Mesenchymal stem cell (in vitro differentiated cells and primary cell): ENCODE measurements around the gene UNC13A.
A peak's percentile ranks its signal among the peaks of the same experiment; 100 is the strongest.
"Not testable (repeated sequence)": the region's sequence is repeated elsewhere in the genome, so short reads cannot be mapped to it uniquely, and the experiment has no call there.

ENCODE experiments used
- DNase-seq: peaks from one replicate; pipeline ENCODE4 v3.0.0-alpha.2; 2013
- H2AFZ ChIP-seq: one replicate; pipeline ENCODE4 v1.6.1; 2013; ENCODE audit warnings: low read depth, mild to moderate bottlenecking, control low read depth, inconsistent platforms, low read length, moderate library complexity
- H2AK5ac ChIP-seq: 2 replicates; pipeline ENCODE4 v1.6.1; 2013; ENCODE audit warnings: low read length, moderate library complexity, mild to moderate bottlenecking, inconsistent platforms; ENCODE audit not compliant: severe bottlenecking
- H2BK120ac ChIP-seq: one replicate; pipeline ENCODE4 v1.6.1; 2013; ENCODE audit warnings: low read depth, mild to moderate bottlenecking, inconsistent platforms, low read length, moderate library complexity
- H2BK12ac ChIP-seq, 2 experiments: one replicate each; pipeline ENCODE4 v1.6.1; 2013; ENCODE audit warnings: inconsistent platforms in 2 of 2, low read length in 2 of 2, mild to moderate bottlenecking in 2 of 2, moderate library complexity in 2 of 2, control low read depth in 1 of 2
- H2BK15ac ChIP-seq: one replicate; pipeline ENCODE4 v1.6.1; 2013; ENCODE audit warnings: mild to moderate bottlenecking, low read depth, inconsistent platforms; ENCODE audit not compliant: poor library complexity, severe bottlenecking
- H2BK5ac ChIP-seq: 2 replicates; pipeline ENCODE4 v1.6.1; 2013; ENCODE audit warnings: low read depth, mild to moderate bottlenecking, low read length, control low read depth, inconsistent platforms; ENCODE audit not compliant: poor library complexity, severe bottlenecking
- H3K14ac ChIP-seq, 2 experiments: one replicate each; pipeline ENCODE4 v1.6.1; 2013; ENCODE audit warnings: inconsistent platforms in 2 of 2, low read length in 2 of 2, control low read depth in 1 of 2, mild to moderate bottlenecking in 1 of 2, moderate library complexity in 1 of 2
- H3K18ac ChIP-seq, 2 experiments: one replicate each; pipeline ENCODE4 v1.6.1; 2013; ENCODE audit warnings: inconsistent platforms in 2 of 2, low read length in 2 of 2, control low read depth in 1 of 2, low read depth in 1 of 2, mild to moderate bottlenecking in 1 of 2
- H3K23ac ChIP-seq, 2 experiments: one replicate each; pipeline ENCODE4 v1.6.1; 2013; ENCODE audit warnings: inconsistent platforms in 2 of 2, low read length in 2 of 2, mild to moderate bottlenecking in 2 of 2, moderate library complexity in 2 of 2, control low read depth in 1 of 2
- H3K27ac ChIP-seq: 2 replicates; pipeline ENCODE4 v1.5.1; 2013; ENCODE audit warnings: mild to moderate bottlenecking, moderate library complexity, low read length, control low read depth, inconsistent platforms; ENCODE audit not compliant: poor library complexity, severe bottlenecking
- H3K27me3 ChIP-seq, 2 experiments: 2 replicates each; pipeline versions ENCODE4 v1.6.1 to v1.7.0; 2013; ENCODE audit warnings: low read length in 2 of 2, mild to moderate bottlenecking in 2 of 2, moderate library complexity in 2 of 2, control low read depth in 1 of 2, inconsistent platforms in 1 of 2; ENCODE audit not compliant: control insufficient read depth in 1 of 2, insufficient read depth in 1 of 2
- H3K36me3 ChIP-seq, 2 experiments: 2 replicates each; pipeline versions ENCODE4 v1.6.1 to v1.7.0; 2013; ENCODE audit warnings: low read length in 2 of 2, control low read depth in 1 of 2, inconsistent platforms in 1 of 2, low read depth in 1 of 2, mild to moderate bottlenecking in 1 of 2; ENCODE audit not compliant: insufficient read depth in 2 of 2, control insufficient read depth in 1 of 2
- H3K4ac ChIP-seq, 2 experiments: one replicate each; pipeline ENCODE4 v1.6.1; 2013; ENCODE audit warnings: inconsistent platforms in 2 of 2, low read length in 2 of 2, mild to moderate bottlenecking in 2 of 2, moderate library complexity in 2 of 2, control low read depth in 1 of 2, low read depth in 1 of 2
- H3K4me1 ChIP-seq: 2 replicates; pipeline ENCODE4 v1.6.1; 2013; ENCODE audit warnings: low read depth, low read length, control low read depth; ENCODE audit not compliant: control insufficient read depth, insufficient read depth
- H3K4me2 ChIP-seq: 2 replicates; pipeline ENCODE4 v1.6.1; 2013; ENCODE audit warnings: low read length, mild to moderate bottlenecking, inconsistent platforms; ENCODE audit not compliant: poor library complexity, severe bottlenecking
- H3K4me3 ChIP-seq, 2 experiments: 2 replicates each; pipeline versions ENCODE4 v1.5.1 to v1.7.0; 2013; ENCODE audit warnings: low read length in 2 of 2, mild to moderate bottlenecking in 2 of 2, control low read depth in 1 of 2, low read depth in 1 of 2; ENCODE audit not compliant: insufficient read depth in 1 of 2
- H3K79me1 ChIP-seq: replicated peaks from 2 replicates; pipeline ENCODE4 v1.6.1; 2013; ENCODE audit warnings: mild to moderate bottlenecking, control low read depth, low read length, inconsistent platforms; ENCODE audit not compliant: poor library complexity, severe bottlenecking
- H3K9ac ChIP-seq: 2 replicates; pipeline ENCODE4 v1.7.0; 2013; ENCODE audit warnings: mild to moderate bottlenecking, low read length, moderate library complexity
- H3K9me3 ChIP-seq: 2 replicates; pipeline ENCODE4 v1.7.0; 2013; ENCODE audit warnings: mild to moderate bottlenecking, low read length; ENCODE audit not compliant: control insufficient read depth
- H4K8ac ChIP-seq: one replicate; pipeline ENCODE4 v1.6.1; 2013; ENCODE audit warnings: inconsistent platforms, mild to moderate bottlenecking, low read length, moderate library complexity
- H4K91ac ChIP-seq: one replicate; pipeline ENCODE4 v1.6.1; 2013; ENCODE audit warnings: mild to moderate bottlenecking, low read length, inconsistent platforms
- WGBS: methylation state at CpG from one replicate; pipeline ENCODE4 v1.1.7; 2013; ENCODE audit warnings: mixed read lengths; 5-methylcytosine and 5-hydroxymethylcytosine counted together

The UNC13A gene

GRCh38 chr19:17570291-17570690, 117.9 kb downstream of the UNC13A start:
- H2AK5ac ChIP-seq, DNase-seq, H3K4ac ChIP-seq, H2BK15ac ChIP-seq, H3K23ac ChIP-seq, H4K8ac ChIP-seq, H3K9ac ChIP-seq, H2AFZ ChIP-seq, H3K18ac ChIP-seq, H2BK120ac ChIP-seq, H3K27me3 ChIP-seq, H3K4me1 ChIP-seq, H3K9me3 ChIP-seq, H3K27ac ChIP-seq, H4K91ac ChIP-seq, H2BK5ac ChIP-seq, H3K4me2 ChIP-seq, H3K4me3 ChIP-seq, H3K14ac ChIP-seq, H2BK12ac ChIP-seq: not testable (repeated sequence)
- WGBS, result 90% methylated on average over 1 of the region's 5 CpGs
- Histone ChIP-seq H3K79me1 (peaks cover 13% of the 10 kb centered on the region), H3K36me3 (peaks cover 60 to 79% of the 10 kb centered on the region in 2 experiments)

- no peak overlapping the region for H3K18ac ChIP-seq
- H3K4me1 ChIP-seq, result no peaks in the 10 kb centered on the region
- no peak overlapping the region for H3K4me3 ChIP-seq
- H2BK12ac ChIP-seq, result no peak overlapping the region
- no peak for DNase-seq
- H4K91ac ChIP-seq, result no peak overlapping the region
- no peak overlapping the region for H3K23ac ChIP-seq
- no peak overlapping the region for H2AFZ ChIP-seq
- no peak overlapping the region for H2AK5ac ChIP-seq
- no peak overlapping the region for H2BK15ac ChIP-seq
- H3K9me3 ChIP-seq, result no peaks in the 10 kb centered on the region
- H3K79me1 ChIP-seq, result peaks cover 13% of the 10 kb centered on the region
- H3K4ac ChIP-seq, result no peak overlapping the region
- WGBS, result 100% methylated on average over 1 of the region's 1 CpG
- no peak overlapping the region for H3K14ac ChIP-seq
- H4K8ac ChIP-seq, result no peak overlapping the region
- no peak overlapping the region for H3K4me2 ChIP-seq
- no peak overlapping the region for H3K9ac ChIP-seq
- no peak overlapping the region for H2BK120ac ChIP-seq
- H3K36me3 ChIP-seq, result peaks cover 59 to 83% of the 10 kb centered on the region in 2 experiments
- H2BK5ac ChIP-seq, result no peak overlapping the region
- H3K27ac ChIP-seq, result no peak overlapping the region
- H3K27me3 ChIP-seq, result no peaks in the 10 kb centered on the region
These were observed 120.2 kb downstream of the UNC13A start for GRCh38 chr19:17567940-17568339.

- H3K79me1 ChIP-seq, result peaks cover 23% of the 10 kb centered on the region
- no peak overlapping the region for H2BK5ac ChIP-seq
- no peak overlapping the region for H4K8ac ChIP-seq
- no peaks in the 10 kb centered on the region for H3K4me1 ChIP-seq
- H2BK15ac ChIP-seq, result no peak overlapping the region
- H3K4ac ChIP-seq, result no peak overlapping the region
- H4K91ac ChIP-seq, result no peak overlapping the region
- no peak overlapping the region for H2BK120ac ChIP-seq
- H3K4me2 ChIP-seq, result no peak overlapping the region
- peak overlapping the region; percentile 27 for H3K9ac ChIP-seq
- H3K14ac ChIP-seq, result no peak overlapping the region
- H3K18ac ChIP-seq, result no peak overlapping the region
- H2BK12ac ChIP-seq, result no peak overlapping the region
- no peak overlapping the region for H3K4me3 ChIP-seq
- peaks cover 61 to 77% of the 10 kb centered on the region in 2 experiments for H3K36me3 ChIP-seq
- WGBS, result 89% methylated on average over 3 of the region's 3 CpGs
- H3K27ac ChIP-seq, result no peak overlapping the region
- no peak overlapping the region for H2AK5ac ChIP-seq
- H3K9me3 ChIP-seq, result no peaks in the 10 kb centered on the region
- peak; percentile 17 for DNase-seq
- H2AFZ ChIP-seq, result no peak overlapping the region
- no peaks in the 10 kb centered on the region for H3K27me3 ChIP-seq
- no peak overlapping the region for H3K23ac ChIP-seq
These were observed 122.5 kb downstream of the UNC13A start for GRCh38 chr19:17565611-17566010.

GRCh38 chr19:17564781-17565180, 123.4 kb downstream of the UNC13A start:
- no peak overlapping the region for H2BK5ac ChIP-seq
- no peak overlapping the region for H4K8ac ChIP-seq
- no peaks in the 10 kb centered on the region for H3K4me1 ChIP-seq
- no peak overlapping the region for H3K4ac ChIP-seq
- DNase-seq, result no peak
- no peak overlapping the region for H4K91ac ChIP-seq
- H3K23ac ChIP-seq, result no peak overlapping the region
- H2AK5ac ChIP-seq, result no peak overlapping the region
- H3K4me3 ChIP-seq, result no peak overlapping the region
- H3K4me2 ChIP-seq, result no peak overlapping the region
- no peak overlapping the region for H2BK120ac ChIP-seq
- no peak overlapping the region for H3K14ac ChIP-seq
- no peaks in the 10 kb centered on the region for H3K27me3 ChIP-seq
- no peaks in the 10 kb centered on the region for H3K9me3 ChIP-seq
- H3K79me1 ChIP-seq, result peaks cover 31% of the 10 kb centered on the region
- no peak overlapping the region for H3K9ac ChIP-seq
- H2BK12ac ChIP-seq, result no peak overlapping the region
- H2AFZ ChIP-seq, result no peak overlapping the region
- H2BK15ac ChIP-seq, result no peak overlapping the region
- 52% methylated on average over 6 of the region's 6 CpGs for WGBS
- H3K18ac ChIP-seq, result no peak overlapping the region
- no peak overlapping the region for H3K27ac ChIP-seq
- peaks cover 62 to 82% of the 10 kb centered on the region in 2 experiments for H3K36me3 ChIP-seq
